Bronchial epithelial cell (primary cell): ENCODE measurements around the gene NUDCD3. TPM values are rescaled to one million over a fixed set of nuclear protein-coding genes. Genes with fewer than 3 reads are reported as not detected.

Source experiments
- DNase-seq: peaks from one replicate; pipeline ENCODE4 v3.0.0-alpha.2; 2010; ENCODE audit warnings: low read depth
- FAIRE-seq: peaks from 2 replicates; lab custom pipeline; 2011; peaks lifted over from hg19 to GRCh38; lab: Jason Lieb, UNC
- H3K27me3 ChIP-seq: 2 replicates; pipeline ENCODE4 v1.5.1; 2011; ENCODE audit warnings: low read length; ENCODE audit not compliant: control insufficient read depth, insufficient read depth
- H3K36me3 ChIP-seq: 2 replicates; pipeline ENCODE4 v1.5.1; 2011; ENCODE audit warnings: low read length; ENCODE audit not compliant: control insufficient read depth, insufficient read depth
- H3K4me3 ChIP-seq: 2 replicates; pipeline ENCODE4 v1.5.1; 2011; ENCODE audit warnings: mild to moderate bottlenecking, low read depth, low read length, control low read depth
- CTCF ChIP-seq: IDR thresholded peaks from 2 replicates; pipeline ENCODE4 v1.5.1; 2011; ENCODE audit warnings: mild to moderate bottlenecking, moderate library complexity, low read length, control low read depth, inconsistent platforms; ENCODE audit not compliant: insufficient read depth, severe bottlenecking
- total RNA-seq: library from RNA; depleted of rRNA; stranded (reverse); fragments of >200 nt; gene quantifications from 2 replicates; pipeline ENCODE4 v1.2.1, GENCODE V29; 2014

NUDCD3 gene
- total RNA-seq, 1 donor from 2014 or later = 59.0 TPM

DNA sequence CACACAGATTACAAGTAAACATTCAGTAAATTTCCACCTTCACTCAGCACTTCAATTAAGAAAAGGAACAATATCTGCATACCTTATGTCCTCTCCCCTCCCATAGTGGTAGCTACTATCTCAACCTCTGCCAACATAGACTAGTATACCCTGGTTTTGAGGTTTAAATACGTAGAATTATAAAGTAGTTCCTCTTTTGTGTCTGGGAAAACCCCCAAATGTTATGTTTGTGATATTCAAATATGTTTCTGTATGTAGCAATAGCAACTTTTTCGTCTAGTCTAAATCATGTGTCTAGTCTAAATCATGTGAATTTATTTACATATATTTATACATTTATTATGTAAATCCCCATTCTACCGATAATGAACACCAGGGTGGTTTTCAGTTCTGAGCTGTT is 151.9 kb downstream of the NUDCD3 start:
- Histone ChIP-seq H3K36me3 (no peaks in the 10 kb centered on the region), H3K27me3 (peaks cover 2% of the 10 kb centered on the region), H3K4me3 (no peak overlapping the region)
- DNase-seq = no peak
- no peak for FAIRE-seq
- no peak for TF ChIP-seq CTCF

GRCh38 chr7:44336491-44336890 is 154.0 kb downstream of the NUDCD3 start:
- peak; percentile 43 for FAIRE-seq

GRCh38 chr7:44335184-44335583 is 155.3 kb downstream of the NUDCD3 start:
- DNase-seq = no peak
- Histone ChIP-seq H3K36me3 (no peaks in the 10 kb centered on the region), H3K4me3 (no peak overlapping the region), H3K27me3 (peaks cover 3% of the 10 kb centered on the region)
- FAIRE-seq = no peak
- TF ChIP-seq CTCF = no peak

More at GRCh38 chr7:44336491-44336890, 154.0 kb downstream of the NUDCD3 start:
- Histone ChIP-seq H3K4me3 (no peak overlapping the region), H3K27me3 (peaks cover 3% of the 10 kb centered on the region), H3K36me3 (no peaks in the 10 kb centered on the region)
- TF ChIP-seq CTCF = no peak
- DNase-seq = no peak

DNA sequence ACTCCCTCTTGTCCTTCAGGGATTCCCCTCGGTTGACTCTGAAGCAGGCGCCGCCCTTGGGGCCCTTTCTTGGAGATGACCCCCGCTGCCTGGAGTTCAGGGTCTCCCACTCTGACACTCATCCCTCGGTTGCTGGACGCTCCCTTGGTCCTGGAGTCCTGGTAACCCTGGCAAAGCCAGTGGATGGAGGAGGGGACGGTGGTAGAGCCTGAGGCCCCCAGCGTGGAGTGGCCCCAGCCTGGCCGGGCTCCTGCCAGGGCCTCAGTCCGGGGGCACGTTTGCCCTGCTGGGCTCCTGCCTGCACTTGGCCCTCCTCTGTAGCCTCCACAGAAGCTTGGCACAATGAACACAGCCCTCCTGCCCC is 155.7 kb downstream of the NUDCD3 start:
- no peak for FAIRE-seq
- no peak overlapping the region for H3K4me3 ChIP-seq
- peaks cover 6% of the 10 kb centered on the region for H3K27me3 ChIP-seq
- DNase-seq = no peak
- no peaks in the 10 kb centered on the region for H3K36me3 ChIP-seq
- no peak for TF ChIP-seq CTCF

DNA sequence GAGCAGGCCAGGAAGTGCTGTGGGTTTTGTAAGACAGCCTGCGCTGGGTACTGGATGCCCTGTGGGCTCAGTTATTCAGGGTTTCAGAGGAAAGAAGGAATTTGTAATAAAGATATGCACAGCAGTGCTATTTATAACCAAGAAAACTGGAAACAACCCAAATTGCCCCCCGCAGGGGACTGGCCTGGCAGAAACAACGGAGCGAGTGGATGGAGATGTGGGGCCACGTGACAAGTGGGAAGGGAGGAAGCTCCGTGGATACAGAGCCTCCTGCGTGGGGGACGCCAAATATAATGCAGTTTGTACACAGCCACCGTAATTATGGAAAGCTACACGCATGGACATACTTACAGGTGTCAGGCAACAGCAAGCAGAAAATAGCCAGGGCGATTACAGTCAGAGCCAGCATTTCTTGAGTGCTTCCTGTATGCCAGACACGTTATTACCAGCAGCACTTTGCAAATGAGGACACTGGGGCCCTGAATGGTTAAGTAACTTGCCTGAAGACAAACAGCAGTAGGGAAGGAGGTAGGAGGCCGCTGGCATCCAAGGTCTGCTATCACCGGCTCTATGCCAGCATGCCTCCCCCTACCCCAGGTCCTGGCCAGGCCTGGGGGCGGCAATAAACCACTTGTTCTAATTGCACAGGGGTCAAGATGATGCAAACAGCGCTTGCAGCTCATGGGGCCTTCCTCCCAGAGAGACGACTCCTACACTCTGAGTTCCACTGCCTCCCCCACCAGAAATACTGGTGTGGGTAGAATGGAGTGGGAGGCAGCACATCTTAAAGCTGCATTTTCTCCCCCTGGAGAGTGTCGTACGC is 156.3 kb downstream of the NUDCD3 start:
- peaks cover 7% of the 10 kb centered on the region for H3K27me3 ChIP-seq
- no peak for DNase-seq
- H3K36me3 ChIP-seq = no peaks in the 10 kb centered on the region
- FAIRE-seq = no peak
- TF ChIP-seq CTCF = no peak
- no peak overlapping the region for H3K4me3 ChIP-seq
